ENCODE measurements around the gene PRKCSH.

DNA sequence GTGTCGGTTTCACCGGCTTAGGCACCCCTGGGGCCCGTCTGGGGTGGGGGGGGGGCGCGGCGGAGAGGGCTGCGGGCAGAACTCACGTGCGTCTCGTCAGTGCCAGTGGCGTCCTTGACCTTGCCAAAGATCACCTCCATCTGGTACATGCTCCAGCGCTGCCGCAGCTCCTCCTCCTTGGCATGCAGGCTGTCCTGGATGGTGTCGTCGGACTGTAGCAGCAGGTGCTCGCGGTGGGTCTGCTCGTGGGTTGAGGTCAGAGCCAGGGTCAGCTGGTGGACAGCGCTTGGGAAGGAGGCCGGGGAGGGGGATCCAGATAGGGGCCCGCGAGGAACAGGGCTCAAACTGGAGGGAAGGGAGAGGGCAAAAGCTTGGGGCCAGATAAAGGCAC is 11.6 kb upstream of the PRKCSH start:
- TF ChIP-seq, protein P1, sequence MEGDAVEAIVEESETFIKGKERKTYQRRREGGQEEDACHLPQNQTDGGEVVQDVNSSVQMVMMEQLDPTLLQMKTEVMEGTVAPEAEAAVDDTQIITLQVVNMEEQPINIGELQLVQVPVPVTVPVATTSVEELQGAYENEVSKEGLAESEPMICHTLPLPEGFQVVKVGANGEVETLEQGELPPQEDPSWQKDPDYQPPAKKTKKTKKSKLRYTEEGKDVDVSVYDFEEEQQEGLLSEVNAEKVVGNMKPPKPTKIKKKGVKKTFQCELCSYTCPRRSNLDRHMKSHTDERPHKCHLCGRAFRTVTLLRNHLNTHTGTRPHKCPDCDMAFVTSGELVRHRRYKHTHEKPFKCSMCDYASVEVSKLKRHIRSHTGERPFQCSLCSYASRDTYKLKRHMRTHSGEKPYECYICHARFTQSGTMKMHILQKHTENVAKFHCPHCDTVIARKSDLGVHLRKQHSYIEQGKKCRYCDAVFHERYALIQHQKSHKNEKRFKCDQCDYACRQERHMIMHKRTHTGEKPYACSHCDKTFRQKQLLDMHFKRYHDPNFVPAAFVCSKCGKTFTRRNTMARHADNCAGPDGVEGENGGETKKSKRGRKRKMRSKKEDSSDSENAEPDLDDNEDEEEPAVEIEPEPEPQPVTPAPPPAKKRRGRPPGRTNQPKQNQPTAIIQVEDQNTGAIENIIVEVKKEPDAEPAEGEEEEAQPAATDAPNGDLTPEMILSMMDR (IDR thresholded peaks at IDR 0.05), result no peak
- no peak for TF ChIP-seq EZH2 (IDR thresholded peaks at IDR 0.05; ENCODE audit: borderline replicate concordance, insufficient read depth, low read depth, low read length, poor library complexity, severe bottlenecking)
